ENCODE data around the gene SLC38A8.

Gene SLC38A8

GRCh38 chr16:84068783-84069462, 26.3 kb upstream of the SLC38A8 start:
- no peak for DNase-seq (ENCODE audit: low read depth)

GRCh38 chr16:84068041-84068440, 25.4 kb upstream of the SLC38A8 start:
- DNase-seq (ENCODE audit: low read depth), result no peak

- no peak for DNase-seq (ENCODE audit: low read depth)
Observed at GRCh38 chr16:84067640-84068039, 25.0 kb upstream of the SLC38A8 start.

GRCh38 chr16:84065536-84066132, 23.0 kb upstream of the SLC38A8 start:
- no peak for DNase-seq (ENCODE audit: low read depth)

- no peak for DNase-seq (ENCODE audit: low read depth)
Observed at GRCh38 chr16:84063980-84064379, 21.4 kb upstream of the SLC38A8 start.

GRCh38 chr16:84062734-84063640, 20.4 kb upstream of the SLC38A8 start:
- peak; percentile 43 for DNase-seq (ENCODE audit: low read depth)

- DNase-seq (ENCODE audit: low read depth), result no peak
Observed at GRCh38 chr16:84061236-84061819, 18.7 kb upstream of the SLC38A8 start.

GRCh38 chr16:84059946-84060901, 17.6 kb upstream of the SLC38A8 start:
- DNase-seq (ENCODE audit: low read depth), result no peak

- DNase-seq (ENCODE audit: low read depth), result no peak
Observed at GRCh38 chr16:84059111-84059510, 16.5 kb upstream of the SLC38A8 start.

- DNase-seq (ENCODE audit: low read depth), result no peak
Observed at GRCh38 chr16:84058664-84059063, 16.1 kb upstream of the SLC38A8 start.

GRCh38 chr16:84058211-84058610, 15.6 kb upstream of the SLC38A8 start:
- DNase-seq (ENCODE audit: low read depth), result no peak

- DNase-seq (ENCODE audit: low read depth), result no peak
Observed at GRCh38 chr16:84056933-84057332, 14.3 kb upstream of the SLC38A8 start.

- DNase-seq (ENCODE audit: low read depth), result no peak
Observed at GRCh38 chr16:84055801-84056634, 13.4 kb upstream of the SLC38A8 start.

GRCh38 chr16:84055366-84055765, 12.8 kb upstream of the SLC38A8 start:
- no peak for DNase-seq (ENCODE audit: low read depth)

GRCh38 chr16:84054916-84055315, 12.3 kb upstream of the SLC38A8 start:
- DNase-seq (ENCODE audit: low read depth), result no peak

- DNase-seq (ENCODE audit: low read depth), result no peak
Observed at GRCh38 chr16:84054271-84054670, 11.7 kb upstream of the SLC38A8 start.

- no peak for DNase-seq (ENCODE audit: low read depth)
Observed at GRCh38 chr16:84053237-84053636, 10.6 kb upstream of the SLC38A8 start.

GRCh38 chr16:84052071-84052622, 9.6 kb upstream of the SLC38A8 start:
- DNase-seq (ENCODE audit: low read depth), result no peak

GRCh38 chr16:84050316-84050715, 7.7 kb upstream of the SLC38A8 start:
- DNase-seq (ENCODE audit: low read depth), result no peak

- no peak for DNase-seq (ENCODE audit: low read depth)
Observed at GRCh38 chr16:84049403-84050060, 6.9 kb upstream of the SLC38A8 start.

Data from activated T-helper 9 cell treated with anti-CD3 and anti-CD28 coated beads, Interleukin-2, amount 50 U/mL, for 16 hours (primary cell).